GM11168 (cell line): Measurements from ENCODE around the gene GTF2IRD1.

Experiments
- in situ Hi-C: fragments of 300-500 bp; cut with MboI; formaldehyde crosslinking; loops from one replicate; pipeline ENCODE4 v1.12.0; 2022; ENCODE audit warnings: low sequenced_read_pairs; ENCODE audit not compliant: unreplicated experiment

The GTF2IRD1 gene

DNA sequence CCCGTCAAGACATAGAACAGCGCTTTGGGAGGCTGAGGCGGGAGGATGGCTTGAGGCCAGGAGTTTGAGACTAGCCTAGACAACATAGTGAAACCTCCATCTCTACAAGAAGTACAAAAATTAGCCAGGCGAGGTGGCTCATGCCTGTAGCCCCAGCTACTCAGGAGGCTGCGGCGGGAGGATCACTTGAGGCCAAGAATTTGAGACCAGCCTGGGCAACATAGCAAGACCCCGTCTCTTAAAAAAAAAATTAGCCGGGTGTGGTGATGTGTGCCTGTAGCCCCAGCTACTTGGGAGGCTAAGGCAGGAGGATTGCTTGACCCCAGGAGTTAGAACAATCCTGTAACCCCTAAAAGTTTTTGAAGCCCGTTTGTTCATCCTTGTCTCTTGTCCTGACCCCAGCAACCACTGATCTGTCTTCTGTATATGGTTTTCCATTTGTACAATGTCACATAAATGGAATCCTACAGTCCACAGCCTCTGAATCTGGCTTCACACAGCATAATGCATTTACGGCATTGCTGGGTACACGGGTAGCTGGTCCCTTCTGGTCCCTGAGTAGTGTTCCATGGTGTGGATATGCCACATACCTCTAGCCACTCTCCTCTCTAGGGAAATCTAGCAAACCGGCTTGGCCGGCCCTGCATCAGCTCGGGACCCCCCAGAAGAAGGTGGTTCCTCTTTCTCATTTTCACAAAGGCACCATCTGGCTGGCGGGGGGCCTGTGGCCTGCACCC lies 8.4 kb downstream of the GTF2IRD1 start:
- in situ Hi-C loops, result no loop called here

DNA sequence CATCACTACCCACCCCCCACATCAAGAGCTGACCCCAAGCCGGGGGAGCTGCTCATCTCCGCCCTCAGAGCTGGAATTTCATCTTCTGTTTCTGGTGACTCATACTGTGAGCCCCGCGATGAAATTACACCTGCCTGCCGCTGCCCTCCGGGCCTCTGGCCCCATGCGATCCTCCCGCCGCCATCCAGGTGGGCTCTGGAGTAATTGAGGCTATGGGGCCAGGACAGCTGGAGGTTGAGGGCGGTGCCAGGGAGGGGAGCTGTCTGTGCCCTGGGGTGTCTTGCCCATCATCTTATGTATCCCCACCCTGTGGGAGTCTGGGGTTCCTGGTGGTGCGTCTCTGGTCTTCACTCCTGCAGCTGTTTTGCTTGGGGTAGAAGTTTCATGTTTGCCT lies 9.0 kb downstream of the GTF2IRD1 start:
- in situ Hi-C loops, result no loop called here

DNA sequence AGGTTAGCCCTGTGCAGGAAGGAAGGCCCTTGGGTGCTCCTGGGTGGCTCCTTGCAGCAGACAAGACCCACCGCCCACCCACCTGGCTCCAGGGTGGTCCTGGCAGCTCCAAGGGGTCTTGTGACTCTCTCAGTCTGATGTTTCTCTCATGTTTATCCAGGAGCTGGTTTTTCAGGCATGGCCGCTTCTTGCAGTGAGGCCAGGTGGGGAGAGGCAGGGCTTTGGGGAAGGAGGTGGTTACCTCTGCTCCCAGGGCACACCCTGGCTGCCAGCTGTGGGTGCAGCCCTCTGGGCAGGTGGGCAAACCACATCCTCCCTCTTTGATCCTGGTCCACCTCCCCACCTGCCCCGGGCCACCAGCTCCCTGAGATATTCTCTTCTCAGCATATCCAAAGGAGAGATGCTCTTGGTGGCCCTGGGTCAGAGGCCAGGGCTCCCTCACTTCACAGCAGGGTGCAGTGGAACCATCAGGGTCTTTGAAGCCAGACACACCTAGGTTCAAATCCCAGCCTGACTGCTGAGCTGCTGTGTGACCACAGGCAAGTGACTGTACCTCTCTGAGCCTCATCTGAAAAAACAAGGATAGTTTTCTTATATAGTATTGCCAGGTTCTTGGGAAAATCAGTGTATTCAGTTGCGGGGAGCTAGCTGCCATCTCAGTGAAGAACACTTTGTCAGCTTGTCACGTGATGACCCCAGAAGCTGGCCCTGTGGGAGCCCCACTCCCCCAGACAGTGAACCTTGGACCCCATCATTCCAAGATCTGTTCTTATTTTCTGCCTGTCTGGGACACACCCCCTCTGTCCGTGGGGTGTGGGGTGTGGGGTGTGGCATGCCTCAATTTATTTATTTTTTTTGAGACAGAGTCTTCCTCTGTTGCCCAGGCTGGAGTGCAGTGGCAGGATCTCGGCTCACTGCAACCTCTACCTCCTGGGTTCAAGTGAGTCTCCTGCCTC lies 11.5 kb downstream of the GTF2IRD1 start:
- in situ Hi-C loops, result no loop called here

DNA sequence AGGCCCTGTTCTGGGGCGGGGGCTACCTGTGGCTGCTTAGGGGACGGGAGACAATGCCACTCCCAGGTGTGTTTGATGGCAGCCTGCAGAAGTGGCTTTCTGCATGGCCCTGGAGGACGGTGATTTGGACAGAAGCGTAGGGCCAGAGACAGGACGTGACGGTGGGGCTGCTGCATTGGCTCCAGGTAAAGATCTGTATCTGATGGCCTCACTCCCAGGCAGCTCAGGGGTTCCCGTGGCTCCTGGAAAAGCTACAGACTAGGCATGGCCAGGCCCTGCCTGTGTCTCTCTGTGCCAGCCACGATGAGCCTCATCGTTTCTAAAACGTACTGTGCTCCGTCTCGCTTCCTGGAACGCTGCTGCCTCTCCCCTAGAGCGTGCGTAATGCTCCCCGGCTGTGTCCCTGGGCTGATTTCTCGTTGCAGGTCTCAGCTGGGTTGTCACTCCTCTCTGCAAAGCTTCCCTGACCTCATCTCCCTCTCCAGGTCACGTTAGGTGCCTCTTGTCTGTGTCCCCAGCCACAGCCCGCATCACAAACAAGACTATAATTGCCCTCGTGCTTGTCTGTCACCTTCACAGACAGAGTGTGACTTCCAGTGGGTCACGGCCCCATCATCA lies 12.6 kb downstream of the GTF2IRD1 start:
- in situ Hi-C loops, result no loop called here

DNA sequence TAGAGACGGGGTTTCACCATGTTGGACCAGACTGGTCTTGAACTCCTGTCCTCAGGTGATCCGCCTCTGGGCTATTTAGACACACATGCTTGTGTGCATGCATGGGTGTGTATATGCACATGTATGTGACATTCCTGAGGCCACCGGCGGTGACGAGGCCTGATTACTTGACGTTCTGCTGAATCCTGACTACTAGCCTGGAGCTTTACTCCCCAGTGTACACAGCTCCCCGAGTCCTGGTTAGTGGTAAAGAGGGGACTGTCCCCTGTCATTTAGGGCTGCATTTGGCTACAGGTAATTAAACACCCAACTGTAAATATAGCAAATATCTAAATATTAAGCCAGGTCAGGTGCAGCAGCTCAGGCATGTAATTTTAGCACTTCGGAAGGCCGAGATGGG lies 14.2 kb downstream of the GTF2IRD1 start:
- in situ Hi-C loops, result no loop called here

DNA sequence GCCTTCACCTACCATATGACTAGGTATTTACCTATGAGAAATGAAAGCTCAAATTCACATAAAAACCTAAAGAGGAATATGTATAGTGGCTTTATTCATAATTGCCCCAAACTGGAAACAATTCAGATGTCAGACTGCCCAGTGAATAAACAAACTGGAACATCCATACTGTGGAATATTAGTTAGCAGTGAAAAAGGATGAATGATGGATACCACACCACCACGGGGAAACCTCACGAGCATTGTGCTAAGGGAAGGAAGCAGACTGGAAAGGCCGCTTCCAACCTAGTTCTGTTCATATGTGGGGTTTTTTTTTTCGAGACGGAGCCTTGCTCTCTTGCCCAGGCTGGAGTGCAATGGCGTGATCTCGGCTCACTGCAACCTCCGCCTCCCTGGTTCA lies 16.8 kb downstream of the GTF2IRD1 start:
- in situ Hi-C loops, result no loop called here

DNA sequence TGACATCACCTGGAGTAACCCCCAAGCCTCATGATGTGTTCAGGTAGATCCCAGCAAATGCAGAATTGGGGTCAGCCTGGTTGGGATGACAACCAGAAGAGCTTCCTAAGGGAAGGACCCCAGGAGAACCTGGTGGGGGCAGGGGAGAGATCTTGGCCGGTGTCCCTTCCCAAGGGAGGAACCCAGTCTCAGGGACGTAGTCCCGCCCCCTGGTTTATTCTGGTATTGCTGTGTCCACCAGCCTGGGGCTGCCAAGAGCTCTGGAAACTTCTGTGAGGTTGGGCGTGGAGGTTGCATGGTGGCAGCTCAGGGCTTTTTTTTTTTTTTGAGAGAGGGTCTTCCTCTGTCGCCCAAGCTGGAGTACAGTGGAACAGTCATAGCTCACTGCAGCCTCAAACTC lies 19.4 kb downstream of the GTF2IRD1 start:
- in situ Hi-C loops, result no loop called here

DNA sequence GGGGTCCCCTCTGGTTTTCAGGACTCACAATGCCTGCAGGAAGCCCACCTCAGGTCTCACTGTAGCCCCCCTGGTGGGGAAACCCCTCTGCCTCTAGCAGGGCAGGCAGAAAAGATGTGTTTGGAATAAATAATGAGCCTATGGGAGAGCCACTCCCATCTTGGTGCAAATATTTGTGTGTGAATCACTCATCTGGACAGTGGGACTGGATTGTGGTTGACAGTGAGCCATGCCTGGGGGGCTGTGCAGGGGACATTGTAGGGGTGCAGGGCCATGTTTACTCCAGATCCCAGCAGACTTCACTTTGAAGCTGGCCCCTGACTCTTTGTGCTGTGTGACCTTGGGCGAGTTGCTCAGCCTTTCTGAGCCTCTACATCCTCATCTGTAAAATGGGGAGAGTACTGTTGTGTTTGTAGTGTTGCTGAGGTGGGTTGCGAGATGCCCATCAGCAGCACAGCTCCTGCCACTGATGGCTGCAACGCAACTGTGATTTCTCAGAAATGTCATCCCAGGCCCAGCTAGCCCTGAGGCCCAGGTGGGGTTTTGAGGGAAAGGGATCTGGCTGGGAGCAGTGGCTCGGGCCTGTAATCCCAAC lies 20.7 kb downstream of the GTF2IRD1 start:
- in situ Hi-C loops, result no loop called here

DNA sequence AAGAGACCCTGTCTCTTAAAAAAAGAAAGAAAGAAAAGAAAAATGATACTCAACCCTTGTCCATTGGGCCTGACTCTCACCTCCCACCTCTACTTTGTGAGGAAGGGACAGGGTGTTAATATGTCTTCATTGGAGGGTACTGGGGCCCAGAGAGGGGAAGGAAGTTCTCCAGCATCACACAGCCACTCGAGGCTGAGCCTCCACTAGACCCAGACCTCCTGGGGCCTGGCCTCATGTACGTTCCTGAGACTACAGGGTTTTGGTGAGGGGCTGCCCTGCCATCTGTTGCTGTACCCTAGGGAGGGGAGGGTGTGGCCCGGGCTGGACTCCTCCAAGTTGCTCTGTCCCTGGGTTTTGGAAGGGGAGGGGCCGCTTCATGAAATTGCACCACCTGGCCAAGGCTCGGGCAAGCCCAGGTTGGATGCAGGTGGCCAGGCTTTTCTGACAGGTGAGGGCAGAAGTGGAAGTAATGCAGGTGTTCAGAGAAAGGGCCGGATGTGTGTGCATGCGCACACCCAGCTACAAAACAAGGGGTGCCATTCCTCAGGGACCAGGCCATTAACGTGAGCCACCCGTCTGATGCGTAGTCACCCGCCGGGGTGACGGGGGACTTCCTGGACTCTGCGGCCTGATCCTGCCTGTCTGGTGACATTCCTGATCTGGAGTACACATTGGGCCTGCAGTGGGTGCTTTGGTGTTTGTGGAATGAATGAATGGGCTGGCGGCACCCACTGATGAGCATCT lies 21.7 kb downstream of the GTF2IRD1 start:
- in situ Hi-C loops, result no loop called here

DNA sequence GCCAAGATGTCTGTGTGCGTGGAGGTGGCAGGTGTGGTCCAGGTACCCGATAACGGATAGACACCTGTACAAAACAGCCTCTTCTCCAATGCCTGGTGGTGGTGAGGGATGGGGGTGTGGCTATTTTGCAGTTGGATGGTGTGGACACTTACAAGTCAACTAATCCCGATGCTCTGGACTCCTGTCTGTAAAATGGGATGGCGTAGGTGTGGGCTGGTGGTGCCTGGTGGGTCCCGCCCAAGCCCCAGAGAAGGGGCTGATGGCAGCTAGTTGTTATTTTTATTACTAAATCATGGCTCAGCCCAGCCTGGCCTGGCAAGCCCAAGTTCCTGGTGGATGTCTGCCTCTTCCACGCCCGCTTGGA lies 22.3 kb downstream of the GTF2IRD1 start:
- in situ Hi-C loops, result no loop called here

DNA sequence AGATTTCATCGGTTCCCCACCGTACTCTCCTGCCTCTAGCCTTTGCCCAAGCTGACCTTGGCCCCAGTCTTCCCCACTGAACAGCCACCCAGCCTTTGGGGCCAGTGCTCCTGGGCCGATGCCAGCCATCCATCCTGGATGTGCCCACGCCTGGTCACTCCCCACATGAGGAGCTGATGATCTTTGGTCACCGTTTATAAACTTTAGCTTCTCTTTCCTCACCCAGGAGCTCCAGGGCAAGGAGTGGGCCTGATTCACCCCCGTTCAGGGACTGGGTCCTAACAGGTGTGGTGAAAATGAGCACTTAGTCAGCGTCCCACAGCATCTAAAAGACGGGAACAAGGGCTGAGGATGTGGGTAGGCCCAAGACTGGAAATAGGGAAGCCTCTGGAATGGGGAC lies 22.9 kb downstream of the GTF2IRD1 start:
- in situ Hi-C loops, result no loop called here

DNA sequence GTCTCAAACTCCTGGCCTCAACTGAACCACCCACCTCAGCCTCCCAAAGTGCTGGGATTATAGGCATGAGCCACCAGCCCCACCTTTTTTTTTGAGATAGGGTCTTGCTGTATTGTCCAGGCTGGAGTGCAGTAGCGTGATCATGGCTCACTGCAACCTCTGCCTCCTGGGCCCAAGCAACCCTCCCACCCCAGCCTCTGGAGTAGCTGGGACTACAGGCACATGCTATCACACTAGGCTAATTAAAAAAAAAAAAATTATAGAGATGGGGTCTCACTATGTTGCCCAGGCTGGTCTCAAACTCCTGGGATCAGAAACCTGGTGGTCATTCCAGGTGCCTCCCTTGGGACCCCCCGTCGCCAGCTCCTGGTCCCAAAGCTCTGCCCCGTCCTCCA lies 25.0 kb downstream of the GTF2IRD1 start:
- in situ Hi-C loops, result no loop called here

DNA sequence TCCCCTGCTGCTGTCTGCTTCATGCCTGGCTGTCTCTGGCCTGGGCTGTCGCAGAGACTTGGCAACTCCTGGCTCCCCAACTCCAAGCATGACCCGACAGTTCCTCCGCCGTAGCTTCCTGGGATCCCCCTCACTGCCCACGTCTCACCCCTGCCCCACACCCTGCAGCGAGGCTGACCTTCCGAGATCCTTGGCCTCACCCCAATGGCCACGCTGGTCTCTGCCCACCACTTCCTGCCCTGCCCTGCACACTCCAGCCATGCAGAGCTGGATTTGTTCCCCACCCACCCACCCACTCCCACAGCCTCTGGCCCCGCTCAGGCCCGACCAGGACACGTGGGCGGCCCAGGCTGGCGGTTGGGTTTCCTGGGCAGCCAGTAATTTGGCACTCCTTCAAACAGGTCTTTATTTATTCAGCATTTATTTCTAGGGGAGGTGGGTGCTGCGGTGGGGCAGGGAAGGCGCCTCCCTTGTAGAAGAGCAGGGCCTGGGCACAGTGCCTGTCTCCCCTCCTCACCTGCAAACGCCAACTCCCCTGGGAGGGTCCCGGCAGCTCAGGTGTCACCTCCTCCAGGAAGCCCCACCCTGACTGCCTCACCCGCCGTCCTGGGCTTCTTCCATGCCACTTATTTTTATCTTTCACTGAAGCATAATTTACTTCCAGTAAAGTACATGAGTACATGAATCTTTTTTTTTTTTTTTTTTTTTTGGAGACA lies 25.5 kb downstream of the GTF2IRD1 start:
- in situ Hi-C loops, result no loop called here

DNA sequence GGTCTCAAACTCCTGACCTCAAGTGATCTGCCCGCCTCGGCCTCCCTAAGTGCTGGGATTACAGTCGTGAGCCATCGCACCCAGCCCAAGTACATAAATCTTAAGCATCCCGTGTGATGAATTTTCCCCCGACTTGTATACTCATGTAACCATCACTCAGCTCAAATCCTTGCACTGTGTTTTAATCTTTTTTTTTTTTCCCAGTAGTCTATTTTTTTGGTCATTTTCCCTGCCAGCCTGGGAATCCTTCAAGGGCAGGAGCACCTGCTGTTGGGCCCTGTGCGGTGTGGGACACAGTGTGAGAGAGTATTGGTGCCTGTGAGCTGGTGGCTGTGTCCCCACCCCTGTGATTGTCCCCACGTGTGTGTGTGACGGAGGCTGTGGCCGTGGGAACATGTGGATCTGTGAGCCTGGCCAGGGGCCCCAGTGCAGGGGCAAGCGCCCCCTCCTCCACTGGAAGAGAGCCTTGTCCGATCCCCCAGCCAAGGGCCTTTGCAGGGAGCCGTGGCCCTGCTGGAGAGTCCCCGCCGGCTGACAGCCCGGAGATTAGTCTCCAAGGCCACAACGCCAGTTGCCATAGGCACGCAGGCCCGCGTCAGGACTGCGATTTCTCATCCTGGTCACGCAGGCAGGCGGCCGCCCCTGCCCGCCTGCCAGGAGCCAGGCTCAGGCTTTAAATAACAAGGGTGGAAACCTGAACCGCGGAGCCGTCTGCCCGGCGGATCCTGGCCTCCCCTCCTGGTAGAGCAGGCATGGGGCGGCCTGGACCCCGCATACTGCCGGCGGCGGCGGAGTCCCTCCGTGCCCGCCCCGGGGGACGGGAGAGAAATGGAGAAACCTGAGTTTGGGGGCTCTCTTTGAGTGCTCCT lies 26.5 kb downstream of the GTF2IRD1 start:
- in situ Hi-C loops, result no loop called here

DNA sequence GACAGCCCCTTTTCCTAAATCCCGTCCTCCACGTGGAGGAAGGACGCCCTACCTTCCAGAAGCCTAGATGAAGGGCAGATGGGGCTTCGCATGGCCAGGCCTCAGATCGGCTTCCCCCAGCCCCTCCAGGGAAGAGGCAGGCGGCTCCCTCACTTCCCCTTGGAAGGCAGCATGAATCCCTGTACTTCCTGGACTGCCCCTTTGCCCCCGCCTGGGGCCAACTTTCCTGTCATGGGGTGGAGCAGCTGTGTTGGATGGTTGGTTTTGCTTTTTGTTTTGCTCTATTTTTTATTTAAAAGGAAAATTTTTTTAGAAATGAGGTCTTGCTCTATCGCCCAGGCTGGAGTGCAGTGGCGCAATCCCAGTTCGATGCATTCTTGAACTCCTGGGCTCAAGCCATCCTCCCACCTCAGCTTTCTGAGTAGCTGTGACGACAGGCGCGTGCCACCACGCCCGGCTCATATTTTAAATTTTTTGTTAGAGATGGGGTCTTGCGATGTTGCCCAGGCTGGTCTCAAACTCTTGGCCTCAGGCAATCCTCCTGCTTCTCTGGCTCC lies 27.2 kb downstream of the GTF2IRD1 start:
- in situ Hi-C loops, result no loop called here

DNA sequence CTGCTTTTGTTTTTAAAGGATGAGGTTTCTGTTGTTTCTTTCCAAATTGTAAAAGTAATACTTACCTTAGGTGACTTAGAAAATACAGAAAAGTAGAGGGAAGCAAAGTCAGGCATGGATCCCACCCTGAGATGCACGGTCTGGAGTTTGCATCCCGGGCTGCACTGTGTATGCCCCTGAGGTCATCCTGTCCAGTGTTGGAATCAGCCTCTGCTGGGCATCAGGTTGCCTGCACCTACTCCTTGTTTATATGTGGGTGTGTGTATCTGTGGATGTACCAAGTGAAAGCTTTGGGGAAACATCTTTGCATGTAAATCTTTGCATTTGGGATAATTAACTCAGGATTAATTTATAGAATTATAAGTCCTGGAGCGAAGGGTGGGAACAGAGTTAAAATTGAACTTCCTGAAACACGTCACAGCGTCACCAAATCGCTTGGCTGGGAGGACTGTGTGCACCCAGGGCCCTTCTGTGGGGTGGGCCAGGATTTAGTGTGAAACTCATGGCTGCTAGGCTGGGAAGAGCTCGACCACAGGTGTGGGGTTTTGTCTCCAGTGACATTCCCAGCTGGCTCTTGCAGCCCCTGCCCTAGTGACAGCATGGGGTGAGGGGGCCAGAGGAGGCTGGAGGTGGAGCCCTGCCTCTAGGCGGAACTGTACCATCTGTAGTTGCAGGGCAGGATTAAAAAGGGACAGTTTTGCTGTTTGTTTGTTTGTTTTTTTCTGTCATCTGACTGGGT lies 27.9 kb downstream of the GTF2IRD1 start:
- in situ Hi-C loops, result no loop called here

DNA sequence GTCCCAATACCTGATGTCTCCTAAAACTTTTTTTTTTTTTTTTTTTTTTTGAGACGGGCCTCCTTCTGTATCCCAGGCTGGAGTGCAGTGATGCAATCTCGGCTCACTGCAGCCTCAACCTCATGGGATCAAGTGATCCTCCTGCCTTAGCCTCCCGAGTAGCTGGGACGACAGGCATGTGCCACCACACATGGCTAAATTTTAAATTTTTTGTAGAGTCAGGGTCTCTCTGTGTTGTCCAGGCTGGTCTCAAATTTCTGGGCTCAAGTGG lies 28.4 kb downstream of the GTF2IRD1 start:
- in situ Hi-C loops, result no loop called here
